Measurements from ENCODE around the gene CEACAM18.

DNA sequence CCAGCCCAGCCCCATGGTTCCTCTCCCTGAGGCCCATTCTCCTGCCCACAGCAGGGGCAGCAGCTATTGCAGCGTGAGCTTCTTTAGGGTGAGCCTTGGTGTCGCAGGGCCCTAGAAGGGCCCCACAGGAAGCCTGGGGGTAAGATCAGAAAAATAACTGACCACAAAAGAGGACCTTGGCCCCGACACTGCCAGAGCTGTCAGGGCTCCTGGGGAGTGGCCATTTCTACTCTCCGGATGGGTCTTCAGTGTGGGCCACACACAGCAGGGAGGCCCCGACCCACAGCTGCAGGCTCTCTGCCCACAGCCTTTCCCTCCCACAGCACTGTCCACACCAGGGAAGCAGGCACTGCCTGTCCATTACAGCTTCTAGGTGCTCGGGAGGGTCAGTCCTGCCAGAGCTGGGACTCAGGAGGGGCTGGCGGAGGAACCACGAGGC lies 16.6 kb upstream of the CEACAM18 start:
- no peak for TF ChIP-seq POLR2A (IDR thresholded peaks at IDR 0.05)
- TF ChIP-seq, protein P1, sequence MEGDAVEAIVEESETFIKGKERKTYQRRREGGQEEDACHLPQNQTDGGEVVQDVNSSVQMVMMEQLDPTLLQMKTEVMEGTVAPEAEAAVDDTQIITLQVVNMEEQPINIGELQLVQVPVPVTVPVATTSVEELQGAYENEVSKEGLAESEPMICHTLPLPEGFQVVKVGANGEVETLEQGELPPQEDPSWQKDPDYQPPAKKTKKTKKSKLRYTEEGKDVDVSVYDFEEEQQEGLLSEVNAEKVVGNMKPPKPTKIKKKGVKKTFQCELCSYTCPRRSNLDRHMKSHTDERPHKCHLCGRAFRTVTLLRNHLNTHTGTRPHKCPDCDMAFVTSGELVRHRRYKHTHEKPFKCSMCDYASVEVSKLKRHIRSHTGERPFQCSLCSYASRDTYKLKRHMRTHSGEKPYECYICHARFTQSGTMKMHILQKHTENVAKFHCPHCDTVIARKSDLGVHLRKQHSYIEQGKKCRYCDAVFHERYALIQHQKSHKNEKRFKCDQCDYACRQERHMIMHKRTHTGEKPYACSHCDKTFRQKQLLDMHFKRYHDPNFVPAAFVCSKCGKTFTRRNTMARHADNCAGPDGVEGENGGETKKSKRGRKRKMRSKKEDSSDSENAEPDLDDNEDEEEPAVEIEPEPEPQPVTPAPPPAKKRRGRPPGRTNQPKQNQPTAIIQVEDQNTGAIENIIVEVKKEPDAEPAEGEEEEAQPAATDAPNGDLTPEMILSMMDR (IDR thresholded peaks at IDR 0.05), result no peak
